Gastroesophageal sphincter (tissue), 3 donors: ENCODE measurements around the gene LTBP1.

Experiments used
- CTCF ChIP-seq, 4 experiments: fragments of 200-600 bp in 2 of 4; fragments of 450-650 bp in 2 of 4; sonication (generic) in 1 of 4; IDR thresholded peaks; one replicate each; pipeline ENCODE4 v1.5.1; 2017 to 2019; ENCODE audit warnings: antibody characterized with exemption in 4 of 4, mild to moderate bottlenecking in 2 of 4, moderate library complexity in 2 of 4
- EP300 ChIP-seq: sonication (generic); formaldehyde crosslinking; IDR thresholded peaks from one replicate; pipeline ENCODE4 v1.6.1; 2017; ENCODE audit warnings: antibody characterized with exemption, mild to moderate bottlenecking
- POLR2A ChIP-seq, 2 donors: fragments of 450-650 bp; IDR thresholded peaks; one replicate each; pipeline ENCODE4 v1.6.1; 2017; ENCODE audit warnings: antibody characterized with exemption in 2 of 2, mild to moderate bottlenecking in 2 of 2, moderate library complexity in 1 of 2
- POLR2AphosphoS5 ChIP-seq: sonication (generic); formaldehyde crosslinking; IDR thresholded peaks from one replicate; pipeline ENCODE4 v1.6.1; 2017; ENCODE audit warnings: antibody characterized with exemption

- TF ChIP-seq EP300 (no peak), CTCF (IDR thresholded peaks at IDR 0.05) (no peak), POLR2AphosphoS5 (peak; percentile 85), POLR2A (IDR thresholded peaks at IDR 0.05) (no peak)
These were observed 95.5 kb downstream of the LTBP1 start for GRCh38 chr2:33042265-33042664.
